ENCODE results near the gene CCDC106.

The CCDC106 gene

DNA sequence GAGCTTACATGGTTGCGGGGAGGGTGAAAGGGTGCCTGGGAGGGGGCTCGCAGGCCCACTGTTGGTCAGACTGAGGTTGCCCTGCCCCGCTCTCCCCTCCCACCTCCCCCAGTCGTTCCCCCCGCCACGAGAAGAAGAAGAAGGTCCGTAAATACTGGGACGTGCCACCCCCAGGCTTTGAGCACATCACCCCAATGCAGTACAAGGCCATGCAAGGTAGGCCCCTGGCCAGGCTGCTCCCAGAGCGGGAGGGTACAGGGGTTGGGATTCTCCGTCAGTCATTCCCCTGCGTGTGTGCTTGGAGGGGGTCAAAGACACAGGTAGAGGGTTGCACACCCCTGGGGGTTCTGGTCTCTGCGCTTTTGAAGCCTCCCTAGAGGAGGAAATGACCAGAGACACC lies 12.4 kb downstream of the CCDC106 start:
- H3K4me1 ChIP-seq (ENCODE audit: insufficient read depth, low read length, poor library complexity, severe bottlenecking) = peaks cover 33% of the 10 kb centered on the region
- no peaks in the 10 kb centered on the region for H3K9me3 ChIP-seq (ENCODE audit: insufficient read depth, low read depth, low read length)
- H3K9me2 ChIP-seq (replicated peaks; ENCODE audit: low read depth, low read length) = no peaks in the 10 kb centered on the region
- no peak for TF ChIP-seq EZH2phosphoT487 (IDR thresholded peaks at IDR 0.05; ENCODE audit: borderline replicate concordance)
- no peak for TF ChIP-seq CTCF (conservative IDR thresholded peaks at IDR 0.05; ENCODE audit: low read length)
- no peak overlapping the region for H2AFZ ChIP-seq (ENCODE audit: low read length)
- H3K36me3 ChIP-seq (ENCODE audit: insufficient read depth, low read length) = peaks cover 61% of the 10 kb centered on the region
- peaks cover 94% of the 10 kb centered on the region for H4K20me1 ChIP-seq (ENCODE audit: insufficient read depth, low read length, poor library complexity, severe bottlenecking)
- no peak overlapping the region for H3K9ac ChIP-seq (ENCODE audit: low read depth, low read length, poor library complexity, severe bottlenecking)
- no peaks in the 10 kb centered on the region for H3K27me3 ChIP-seq (ENCODE audit: insufficient read depth, low read length, poor library complexity, severe bottlenecking)
- H3K79me2 ChIP-seq (ENCODE audit: insufficient read depth, low read length) = peaks cover 97% of the 10 kb centered on the region
- no peak overlapping the region for H3K4me3 ChIP-seq (ENCODE audit: low read length, poor library complexity, severe bottlenecking)
- H3F3A ChIP-seq (ENCODE audit: low read depth) = no peaks in the 10 kb centered on the region
- no peak overlapping the region for H3K4me2 ChIP-seq (ENCODE audit: low read depth, low read length, poor library complexity, severe bottlenecking)

DNA sequence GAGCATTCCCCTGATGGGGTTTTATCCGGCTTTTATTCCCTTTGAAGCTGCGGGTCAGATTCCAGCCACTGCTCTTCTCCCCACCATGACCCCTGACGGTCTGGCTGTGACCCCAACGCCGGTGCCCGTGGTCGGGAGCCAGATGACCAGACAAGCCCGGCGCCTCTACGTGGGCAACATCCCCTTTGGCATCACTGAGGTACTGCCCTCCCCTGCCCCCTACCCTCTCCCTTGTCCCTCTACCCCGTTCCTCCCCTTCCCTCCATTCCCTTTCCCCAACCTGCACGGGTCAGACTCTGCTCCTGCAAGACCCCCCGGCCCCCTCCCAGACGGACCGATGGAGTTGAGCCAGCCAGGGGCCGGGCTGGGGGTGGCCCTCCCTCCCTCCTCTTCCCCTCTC lies 13.0 kb downstream of the CCDC106 start:
- Histone ChIP-seq H3K9me3 (ENCODE audit: insufficient read depth, low read depth, low read length) (no peaks in the 10 kb centered on the region), H3F3A (ENCODE audit: low read depth) (no peaks in the 10 kb centered on the region), H3K4me3 (ENCODE audit: low read length, poor library complexity, severe bottlenecking) (no peak overlapping the region), H3K27me3 (ENCODE audit: insufficient read depth, low read length, poor library complexity, severe bottlenecking) (no peaks in the 10 kb centered on the region), H4K20me1 (ENCODE audit: insufficient read depth, low read length, poor library complexity, severe bottlenecking) (peaks cover 94% of the 10 kb centered on the region), H3K36me3 (ENCODE audit: insufficient read depth, low read length) (peaks cover 65% of the 10 kb centered on the region), H3K4me1 (ENCODE audit: insufficient read depth, low read length, poor library complexity, severe bottlenecking) (peaks cover 33% of the 10 kb centered on the region), H3K9me2 (replicated peaks; ENCODE audit: low read depth, low read length) (no peaks in the 10 kb centered on the region), H2AFZ (ENCODE audit: low read length) (no peak overlapping the region), H3K4me2 (ENCODE audit: low read depth, low read length, poor library complexity, severe bottlenecking) (no peak overlapping the region), H3K79me2 (ENCODE audit: insufficient read depth, low read length) (peaks cover 96% of the 10 kb centered on the region), H3K9ac (ENCODE audit: low read depth, low read length, poor library complexity, severe bottlenecking) (no peak overlapping the region)
- TF ChIP-seq EZH2phosphoT487 (IDR thresholded peaks at IDR 0.05; ENCODE audit: borderline replicate concordance) = no peak
- no peak for TF ChIP-seq CTCF (conservative IDR thresholded peaks at IDR 0.05; ENCODE audit: low read length)

DNA sequence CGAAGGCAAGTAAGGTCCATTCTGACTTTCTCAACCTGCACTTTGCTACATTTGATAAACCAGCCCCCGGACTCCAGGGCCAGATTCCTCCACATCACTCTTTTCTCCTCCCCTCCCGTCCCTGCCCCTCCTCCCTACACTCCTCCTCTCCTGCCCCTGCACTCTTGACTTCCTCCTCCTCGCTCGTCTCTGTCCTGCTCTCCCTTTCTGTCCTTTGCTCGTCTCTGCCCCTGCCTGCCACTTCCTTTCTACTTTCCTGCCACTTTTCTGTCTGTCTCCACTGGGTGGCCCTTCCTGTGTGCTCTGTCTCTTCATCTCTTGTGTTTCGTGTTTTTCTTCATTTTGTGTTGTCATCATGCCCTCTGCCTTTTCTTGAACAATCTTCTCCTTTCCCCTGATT lies 13.8 kb downstream of the CCDC106 start:
- H3K4me2 ChIP-seq (ENCODE audit: low read depth, low read length, poor library complexity, severe bottlenecking) = no peak overlapping the region
- H3K27me3 ChIP-seq (ENCODE audit: insufficient read depth, low read length, poor library complexity, severe bottlenecking) = no peaks in the 10 kb centered on the region
- H3K9me3 ChIP-seq (ENCODE audit: insufficient read depth, low read depth, low read length) = no peaks in the 10 kb centered on the region
- no peaks in the 10 kb centered on the region for H3F3A ChIP-seq (ENCODE audit: low read depth)
- H3K9me2 ChIP-seq (replicated peaks; ENCODE audit: low read depth, low read length) = no peaks in the 10 kb centered on the region
- H3K4me1 ChIP-seq (ENCODE audit: insufficient read depth, low read length, poor library complexity, severe bottlenecking) = peaks cover 27% of the 10 kb centered on the region
- TF ChIP-seq EZH2phosphoT487 (IDR thresholded peaks at IDR 0.05; ENCODE audit: borderline replicate concordance) = no peak
- TF ChIP-seq CTCF (conservative IDR thresholded peaks at IDR 0.05; ENCODE audit: low read length) = no peak
- peaks cover 94% of the 10 kb centered on the region for H4K20me1 ChIP-seq (ENCODE audit: insufficient read depth, low read length, poor library complexity, severe bottlenecking)
- no peak overlapping the region for H3K4me3 ChIP-seq (ENCODE audit: low read length, poor library complexity, severe bottlenecking)
- no peak overlapping the region for H2AFZ ChIP-seq (ENCODE audit: low read length)
- peaks cover 73% of the 10 kb centered on the region for H3K36me3 ChIP-seq (ENCODE audit: insufficient read depth, low read length)
- no peak overlapping the region for H3K9ac ChIP-seq (ENCODE audit: low read depth, low read length, poor library complexity, severe bottlenecking)
- peaks cover 96% of the 10 kb centered on the region for H3K79me2 ChIP-seq (ENCODE audit: insufficient read depth, low read length)

All from Loucy (cell line).